HG03103 (cell line): Measurements from ENCODE around the gene CBFA2T2.
"Not testable (repeated sequence)": the region's sequence is repeated elsewhere in the genome, so short reads cannot be mapped to it uniquely, and the experiment has no call there.

ENCODE experiments used
- ATAC-seq: cut with Tn5 transposase; IDR thresholded peaks from one replicate; pipeline ENCODE4 v1.9.1; 2021; ENCODE audit warnings: low read depth; ENCODE audit not compliant: unreplicated experiment

The CBFA2T2 gene

GRCh38 chr20:33470457-33470856 lies 19.4 kb upstream of the CBFA2T2 start:
- no peak for ATAC-seq

DNA sequence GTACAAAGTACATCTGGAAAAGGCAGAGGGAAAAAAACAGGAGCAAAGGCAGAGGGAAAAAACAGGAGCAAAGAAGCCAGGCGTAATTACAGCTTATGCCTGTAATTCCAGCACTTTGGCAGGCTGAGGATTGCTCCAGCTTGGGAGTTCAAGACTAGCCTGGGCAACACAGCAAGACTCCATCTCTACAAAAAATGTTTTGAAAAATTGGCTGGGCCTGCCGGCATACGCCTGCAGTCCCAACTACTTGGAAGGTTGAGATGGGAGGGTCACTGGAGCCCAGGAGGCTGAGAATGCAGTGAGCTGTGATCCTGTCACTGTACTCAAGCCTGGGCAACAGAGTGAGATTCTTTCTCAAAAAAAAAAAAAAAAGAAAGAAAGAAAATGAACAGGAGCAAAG lies 19.0 kb upstream of the CBFA2T2 start:
- no peak for ATAC-seq

GRCh38 chr20:33472868-33473435 lies 16.9 kb upstream of the CBFA2T2 start:
- no peak for ATAC-seq

GRCh38 chr20:33474097-33474873 lies 15.6 kb upstream of the CBFA2T2 start:
- no peak for ATAC-seq

DNA sequence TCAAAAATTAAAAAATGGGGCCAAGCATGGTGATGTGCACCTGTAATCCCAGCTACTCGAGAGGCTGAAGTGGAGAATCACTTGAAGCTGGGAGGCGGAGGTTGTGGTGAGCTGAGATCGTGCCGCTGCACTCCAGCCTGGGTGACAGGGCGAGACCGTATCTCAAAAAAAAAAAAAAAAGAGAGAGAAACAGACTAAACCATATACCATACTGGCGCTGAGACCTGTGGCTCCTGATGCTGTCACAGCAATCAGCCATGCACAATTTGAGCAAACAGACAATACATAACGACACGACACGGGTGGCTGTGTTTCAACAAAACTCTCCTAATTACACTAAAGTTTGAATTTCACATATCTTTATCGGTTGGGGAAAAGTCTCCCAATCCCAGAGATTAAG lies 14.9 kb upstream of the CBFA2T2 start:
- no peak for ATAC-seq

GRCh38 chr20:33475381-33476152 lies 14.3 kb upstream of the CBFA2T2 start:
- ATAC-seq = no peak

DNA sequence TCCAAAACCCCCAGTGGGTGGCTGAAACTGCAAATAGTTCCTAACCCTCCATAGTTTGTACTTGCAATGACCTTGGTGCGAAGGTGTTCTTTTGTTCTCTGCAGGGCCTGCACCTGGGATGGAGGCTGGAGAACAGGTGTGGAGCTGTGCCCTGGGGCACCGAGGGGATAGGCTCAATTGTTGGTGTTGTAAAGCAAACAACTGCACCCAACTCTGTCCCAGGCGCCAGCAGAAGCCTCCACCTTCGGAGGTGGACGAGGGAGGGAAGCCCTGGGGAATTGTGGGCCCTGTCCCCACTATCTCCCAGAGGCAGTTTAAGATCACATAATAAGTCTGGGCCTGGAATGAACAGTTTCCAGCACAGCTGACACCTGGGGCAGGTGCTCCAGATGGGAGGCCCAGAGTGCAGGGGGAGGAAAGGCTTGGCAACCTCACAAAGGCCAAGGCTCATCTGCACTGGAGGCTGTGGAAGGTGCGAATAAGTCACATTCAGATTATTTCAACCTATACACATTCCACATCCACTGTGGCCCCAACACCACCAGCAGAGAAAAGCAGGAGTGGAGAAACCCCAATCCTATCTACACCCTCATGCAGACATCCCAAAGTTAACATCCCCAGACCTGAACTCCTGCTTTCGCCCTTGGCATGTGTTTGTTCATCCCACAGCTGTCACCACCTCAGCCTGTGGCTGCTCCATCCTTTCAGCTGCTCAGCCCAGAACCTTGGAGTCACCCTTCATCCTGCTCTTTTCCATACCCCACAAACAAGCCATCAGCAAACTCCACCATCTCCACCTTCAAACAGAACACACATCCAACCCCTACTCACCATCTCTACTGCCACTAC lies 12.3 kb upstream of the CBFA2T2 start:
- ATAC-seq = no peak

DNA sequence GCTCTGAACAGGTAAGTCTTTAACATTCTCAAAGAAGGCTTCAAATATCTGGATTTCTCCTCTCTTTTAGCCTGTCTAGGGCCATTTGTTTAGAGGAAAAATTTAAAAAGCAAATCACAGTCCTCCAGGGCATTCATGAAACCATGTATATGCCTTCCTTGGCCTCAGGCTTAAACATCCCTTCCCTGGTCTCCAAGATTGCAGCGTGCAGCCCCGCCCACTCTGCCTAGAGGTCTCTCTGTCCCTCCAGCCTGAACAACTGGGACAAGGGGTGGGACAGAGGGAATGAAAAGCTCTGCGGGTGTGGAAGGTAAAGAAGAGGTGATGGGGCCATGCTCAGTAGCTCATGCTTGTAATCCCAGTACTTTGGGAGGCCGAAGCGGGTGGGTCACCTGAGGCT lies 9.8 kb upstream of the CBFA2T2 start:
- no peak for ATAC-seq

DNA sequence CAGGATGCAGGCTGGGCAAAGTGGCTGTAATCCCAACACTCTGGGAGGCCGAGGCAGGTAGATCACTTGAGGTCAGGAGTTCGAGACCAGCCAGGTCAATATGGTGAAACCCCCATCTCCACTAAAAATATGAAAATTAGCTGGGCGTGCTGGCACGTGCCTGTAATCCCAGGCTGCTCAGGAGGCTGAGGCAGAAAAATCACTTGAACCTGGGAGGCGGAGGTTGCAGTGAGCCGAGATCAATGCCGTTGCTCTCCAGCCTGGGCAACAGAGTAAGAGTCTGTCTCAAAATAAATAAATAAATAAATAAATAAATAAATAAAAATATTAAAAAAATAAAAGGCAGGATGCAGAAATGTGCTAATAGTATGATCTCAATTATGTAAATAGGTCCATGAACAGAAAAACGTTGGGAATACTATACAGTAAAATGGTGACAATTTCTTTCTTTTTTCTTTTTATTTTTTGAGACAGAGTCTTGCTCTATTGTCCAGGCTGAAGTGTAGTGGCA lies 8.4 kb upstream of the CBFA2T2 start:
- ATAC-seq = no peak

DNA sequence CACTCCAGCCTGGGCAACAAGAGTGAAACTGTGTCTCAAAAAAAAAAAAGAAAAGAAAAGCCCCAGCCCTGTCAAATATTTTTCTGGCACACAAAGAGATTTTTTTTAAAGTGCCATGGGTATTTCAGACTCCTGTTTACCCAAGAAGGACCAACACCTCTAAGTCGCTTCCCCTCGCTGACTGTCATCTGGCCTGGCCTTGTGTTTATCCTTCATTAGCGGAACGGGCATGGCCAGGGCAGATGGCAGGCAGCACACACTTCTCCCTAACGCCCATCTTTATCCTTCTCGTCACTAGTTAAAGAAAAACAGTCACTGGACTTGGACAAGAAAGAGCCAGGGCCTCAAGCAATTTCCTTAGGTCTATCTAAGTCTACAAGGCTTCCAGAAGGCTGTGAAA lies 7.3 kb upstream of the CBFA2T2 start:
- ATAC-seq = no peak

- not testable (repeated sequence) for ATAC-seq
These were observed 6.7 kb upstream of the CBFA2T2 start for GRCh38 chr20:33483186-33483585.

DNA sequence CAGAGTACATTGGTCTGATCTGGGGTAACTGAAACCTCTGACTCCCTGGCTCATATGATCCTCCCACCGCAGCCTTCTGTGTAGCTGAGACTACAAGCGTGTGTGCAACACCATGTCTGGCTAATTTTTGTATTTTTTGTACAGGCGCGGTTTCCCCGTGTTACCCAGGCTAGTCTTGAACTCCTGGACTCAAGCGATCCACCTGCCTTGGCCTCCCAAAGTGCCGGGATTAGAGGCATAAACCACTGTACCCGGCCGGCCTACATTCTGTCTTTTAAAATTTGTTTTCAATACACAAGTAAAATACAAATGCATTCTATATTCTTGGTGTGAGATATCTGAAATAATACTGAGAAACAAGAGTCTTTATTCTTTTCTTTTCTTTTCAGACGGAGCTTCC lies 1.7 kb upstream of the CBFA2T2 start:
- ATAC-seq = no peak

- ATAC-seq = not testable (repeated sequence)
These were observed 1.0 kb upstream of the CBFA2T2 start for GRCh38 chr20:33488661-33489494.

- ATAC-seq = peak; percentile 92
These were observed 337 bp upstream of the CBFA2T2 start for GRCh38 chr20:33489495-33490022.

GRCh38 chr20:33490934-33491656 lies 1.2 kb downstream of the CBFA2T2 start:
- no peak for ATAC-seq

- no peak for ATAC-seq
These were observed 3.3 kb downstream of the CBFA2T2 start for GRCh38 chr20:33493076-33493766.

DNA sequence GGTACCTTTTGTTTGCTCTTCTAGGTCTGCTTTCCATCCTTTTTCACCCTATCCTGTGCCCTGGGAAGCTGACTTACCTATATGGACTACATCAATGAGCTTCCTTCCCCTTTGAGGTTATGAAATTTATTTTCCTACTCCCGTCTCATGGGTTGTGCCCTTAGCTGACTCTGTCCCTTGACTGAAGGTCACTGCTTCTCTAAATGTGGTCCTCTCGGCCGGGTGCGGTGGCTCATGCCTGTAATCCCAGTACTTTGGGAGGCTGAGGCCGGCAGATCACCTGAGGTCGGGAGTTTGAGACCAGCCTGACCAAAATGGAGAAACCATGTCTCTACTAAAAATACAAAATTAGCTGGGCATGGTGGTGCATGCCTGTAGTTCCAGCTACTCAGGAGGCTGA lies 6.9 kb downstream of the CBFA2T2 start:
- ATAC-seq = not testable (repeated sequence)

GRCh38 chr20:33499355-33499754 lies 9.5 kb downstream of the CBFA2T2 start:
- ATAC-seq = no peak
